ENCODE measurements around the gene ELANE. TPM values are rescaled to one million over a fixed set of nuclear protein-coding genes. Genes with fewer than 3 reads are reported as not detected.
"Not testable (repeated sequence)": the region's sequence is repeated elsewhere in the genome, so short reads cannot be mapped to it uniquely, and the experiment has no call there.

The ELANE gene
- total and polyA plus RNA-seq, 12 donors, result 0.48 to 3.4 (median 1.8) TPM; not detected in 6

DNA sequence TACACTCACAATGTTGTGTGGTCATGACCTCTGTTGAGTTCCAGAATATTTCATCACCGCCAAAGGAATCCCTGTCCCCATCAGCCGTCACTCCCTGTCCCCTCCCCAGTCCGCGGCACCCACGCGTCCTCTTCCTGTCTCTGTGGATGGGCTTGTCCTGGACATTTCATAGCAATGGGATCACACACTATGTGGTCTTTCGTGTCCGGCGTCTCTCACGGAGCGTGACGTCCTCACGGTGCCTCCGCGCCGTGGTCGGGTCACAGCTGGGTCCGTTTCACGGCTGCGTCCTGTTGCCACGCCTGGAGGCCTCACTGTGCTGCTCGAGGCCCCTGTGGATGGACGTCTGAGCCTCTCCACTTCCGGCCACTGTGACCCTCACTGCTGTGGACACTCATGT, 17.9 kb upstream of the ELANE start:
- Histone ChIP-seq H3K27me3 (no peaks in the 10 kb centered on the region), H3K4me3 (no peak overlapping the region), H3K27ac (no peak overlapping the region), H3K36me3 (replicated peaks in 1 of 2) (no peaks in the 10 kb centered on the region), H3K9me3 (replicated peaks in 1 of 3) (no peaks in the 10 kb centered on the region), H3K4me1 (replicated peaks in 1 of 2) (no peaks in the 10 kb centered on the region)
- intact Hi-C loops (cut with DNase I), result no loop called here
- TF ChIP-seq POLR2A (IDR thresholded peaks at IDR 0.05), result no peak
- TF ChIP-seq, protein P1, sequence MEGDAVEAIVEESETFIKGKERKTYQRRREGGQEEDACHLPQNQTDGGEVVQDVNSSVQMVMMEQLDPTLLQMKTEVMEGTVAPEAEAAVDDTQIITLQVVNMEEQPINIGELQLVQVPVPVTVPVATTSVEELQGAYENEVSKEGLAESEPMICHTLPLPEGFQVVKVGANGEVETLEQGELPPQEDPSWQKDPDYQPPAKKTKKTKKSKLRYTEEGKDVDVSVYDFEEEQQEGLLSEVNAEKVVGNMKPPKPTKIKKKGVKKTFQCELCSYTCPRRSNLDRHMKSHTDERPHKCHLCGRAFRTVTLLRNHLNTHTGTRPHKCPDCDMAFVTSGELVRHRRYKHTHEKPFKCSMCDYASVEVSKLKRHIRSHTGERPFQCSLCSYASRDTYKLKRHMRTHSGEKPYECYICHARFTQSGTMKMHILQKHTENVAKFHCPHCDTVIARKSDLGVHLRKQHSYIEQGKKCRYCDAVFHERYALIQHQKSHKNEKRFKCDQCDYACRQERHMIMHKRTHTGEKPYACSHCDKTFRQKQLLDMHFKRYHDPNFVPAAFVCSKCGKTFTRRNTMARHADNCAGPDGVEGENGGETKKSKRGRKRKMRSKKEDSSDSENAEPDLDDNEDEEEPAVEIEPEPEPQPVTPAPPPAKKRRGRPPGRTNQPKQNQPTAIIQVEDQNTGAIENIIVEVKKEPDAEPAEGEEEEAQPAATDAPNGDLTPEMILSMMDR (IDR thresholded peaks at IDR 0.05), result no peak
- no peak for DNase-seq
- WGBS, 4 donors, result 66 to 79% (median 70%) methylated on average over 23 to 24 of the region's 24 CpGs

DNA sequence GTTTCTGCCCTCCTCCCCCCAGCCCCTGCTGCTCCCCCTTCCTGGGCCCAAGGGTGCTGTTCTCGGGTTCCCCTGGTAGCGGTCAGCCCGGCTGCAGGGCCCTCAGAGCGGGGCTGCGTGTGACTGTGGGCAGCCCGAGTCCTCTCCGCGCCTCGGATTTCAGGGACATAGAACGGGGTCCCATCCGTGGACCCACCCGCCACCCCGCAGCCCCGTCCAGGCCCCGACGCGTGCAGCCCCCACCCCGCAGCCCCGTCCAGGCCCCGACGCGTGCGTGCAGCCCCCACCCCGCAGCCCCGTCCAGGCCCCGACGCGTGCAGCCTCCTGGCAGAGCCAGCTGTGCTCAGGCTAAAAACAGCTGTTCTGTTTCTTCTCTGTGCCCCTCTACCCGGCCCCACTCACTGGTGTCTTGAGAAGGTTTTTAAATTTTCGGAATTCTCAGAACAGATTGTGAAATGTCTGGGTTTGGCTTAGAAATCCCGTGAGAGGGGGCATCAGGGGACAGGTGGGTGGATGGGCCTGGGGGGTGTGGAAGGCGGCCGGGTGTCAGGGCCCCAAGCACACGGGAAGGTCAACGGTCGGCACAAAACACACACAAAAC, 16.8 kb upstream of the ELANE start:
- Histone ChIP-seq H3K27ac (no peak overlapping the region), H3K4me1 (replicated peaks in 1 of 2) (no peaks in the 10 kb centered on the region), H3K27me3 (no peaks in the 10 kb centered on the region), H3K4me3 (no peak overlapping the region), H3K9me3 (replicated peaks in 1 of 3) (no peaks in the 10 kb centered on the region), H3K36me3 (replicated peaks in 1 of 2) (no peaks in the 10 kb centered on the region)
- DNase-seq, result no peak
- no peak for TF ChIP-seq POLR2A (IDR thresholded peaks at IDR 0.05)
- intact Hi-C loops (cut with DNase I), result no loop called here
- 36 to 71% (median 62%) methylated on average over 7 to 36 of the region's 36 CpGs for WGBS, 4 donors

DNA sequence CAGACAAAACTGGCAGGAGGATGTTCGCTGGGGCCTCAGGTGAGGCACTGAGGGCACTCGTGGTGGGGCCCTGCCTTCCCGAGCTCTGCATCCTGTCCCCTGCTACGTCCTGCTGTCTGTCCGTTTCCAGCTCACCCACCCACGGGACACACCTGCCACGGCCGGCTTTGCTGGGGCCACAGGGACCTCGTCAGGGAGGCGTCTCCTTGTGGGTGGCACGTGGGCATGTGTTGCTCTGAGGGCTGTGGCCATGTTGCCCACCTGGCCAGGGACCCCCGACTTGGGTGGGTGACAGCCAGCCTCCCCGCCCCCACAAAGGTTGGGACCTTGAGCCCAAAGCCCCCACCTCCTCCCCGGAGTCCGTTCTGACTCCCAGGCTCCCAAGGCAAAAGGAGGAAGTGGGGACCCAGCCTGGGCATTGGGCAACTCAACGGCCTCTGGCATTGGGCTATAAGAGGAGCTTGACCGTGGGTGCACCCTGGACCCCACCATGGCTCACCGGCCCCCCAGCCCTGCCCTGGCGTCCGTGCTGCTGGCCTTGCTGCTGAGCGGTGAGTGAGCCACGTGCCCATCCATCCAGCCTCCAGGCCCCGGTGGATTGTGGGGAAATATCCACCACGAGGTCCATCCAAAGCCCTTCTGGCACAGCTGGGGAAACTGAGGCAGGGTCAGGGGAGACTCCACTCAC, 11.4 kb upstream of the ELANE start, which contains the start of gene PRTN3:
Gene PRTN3 (plus strand): TSS at position 481 of the 688 bp plus-strand sequence. CDS start 10 bp downstream, at position 491.
- no peak for TF ChIP-seq POLR2A (IDR thresholded peaks at IDR 0.05)
- TF ChIP-seq, protein P1 (IDR thresholded peaks at IDR 0.05), result no peak
- 54 to 67% (median 67%) methylated on average over 3 to 24 of the region's 24 CpGs; no CpG with 5 or more reads in 1 of the 4 donors for WGBS, 4 donors
- intact Hi-C loops (cut with DNase I), result no loop called here
- H3K36me3 ChIP-seq (replicated peaks in 1 of 2), result no peaks in the 10 kb centered on the region
- H3K27me3 ChIP-seq, result peaks cover 12% of the 10 kb centered on the region
- no peaks in the 10 kb centered on the region for H3K9me3 ChIP-seq (replicated peaks in 1 of 3)
- no peak within 1 kb of the TSS for H3K4me3 ChIP-seq
- peaks cover 9 to 10% of the 10 kb centered on the region in 2 donors for H3K4me1 ChIP-seq (replicated peaks in 1 of 2)
- DNase-seq, result no peak
- H3K27ac ChIP-seq, result no peak within 1 kb of the TSS

DNA sequence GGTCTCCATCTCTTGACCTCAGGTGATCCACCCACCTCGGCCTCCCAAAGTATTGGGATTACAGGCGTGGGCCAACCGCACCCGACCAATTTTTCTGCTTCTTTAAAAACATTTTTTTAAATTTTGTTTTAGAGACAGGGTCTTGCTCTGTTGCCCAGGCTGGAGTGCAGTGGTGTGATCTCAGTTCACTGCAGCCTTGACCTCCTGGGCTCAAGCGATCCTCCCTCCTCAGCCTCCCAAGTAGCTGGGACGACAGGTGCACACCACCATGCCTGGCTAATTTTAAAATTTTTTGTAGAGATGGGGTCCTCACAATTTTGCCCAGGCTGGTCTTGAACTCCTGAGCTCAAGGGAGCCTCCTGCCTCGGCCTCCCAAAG, 9.3 kb upstream of the ELANE start:
- intact Hi-C loops (cut with DNase I); H3K4me3 ChIP-seq; H3K36me3 ChIP-seq (replicated peaks in 1 of 2); H3K4me1 ChIP-seq (replicated peaks in 1 of 2); H3K27ac ChIP-seq; DNase-seq; H3K9me3 ChIP-seq (replicated peaks in 1 of 3): not testable (repeated sequence)
- WGBS, 4 donors, result 72 to 79% (median 76%) methylated on average over 7 of the region's 7 CpGs
- peaks cover 16% of the 10 kb centered on the region for H3K27me3 ChIP-seq

DNA sequence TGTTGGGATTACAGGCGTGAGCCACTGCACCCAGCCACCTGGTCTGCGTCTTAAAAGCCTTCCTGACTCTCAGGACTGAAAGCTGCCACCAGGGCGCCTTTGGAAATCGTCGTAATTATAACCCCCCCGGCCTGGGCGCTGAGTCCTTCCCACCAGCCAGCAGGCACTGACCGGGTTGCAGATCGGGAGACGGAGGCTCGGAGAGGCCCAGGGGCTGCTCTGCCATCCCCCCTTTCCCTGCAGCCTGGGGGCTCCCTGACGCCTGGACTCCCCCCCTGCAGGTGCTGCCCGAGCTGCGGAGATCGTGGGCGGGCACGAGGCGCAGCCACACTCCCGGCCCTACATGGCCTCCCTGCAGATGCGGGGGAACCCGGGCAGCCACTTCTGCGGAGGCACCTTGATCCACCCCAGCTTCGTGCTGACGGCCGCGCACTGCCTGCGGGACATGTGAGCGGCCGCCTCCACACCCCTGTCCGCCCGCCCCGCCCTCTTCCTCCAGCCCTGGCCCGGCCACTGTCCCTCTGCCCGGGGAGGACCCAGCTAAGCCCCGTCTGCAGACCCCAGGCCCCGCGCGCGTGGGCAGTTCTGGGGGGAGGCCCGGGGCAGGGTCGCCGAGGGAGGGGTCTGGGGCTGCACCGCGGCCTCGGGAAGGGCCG, 8.8 kb upstream of the ELANE start:
- H3K9me3 ChIP-seq (replicated peaks in 1 of 3), result no peaks in the 10 kb centered on the region
- peaks cover 16% of the 10 kb centered on the region for H3K27me3 ChIP-seq
- peak in 2 of 7 donors; percentile 53 to 61 for DNase-seq
- H3K4me1 ChIP-seq (replicated peaks in 1 of 2), result peaks cover 9 to 10% of the 10 kb centered on the region in 2 donors
- WGBS, 4 donors, result 4 to 11% (median 6%) methylated on average over 8 to 46 of the region's 46 CpGs
- H3K36me3 ChIP-seq (replicated peaks in 1 of 2), result no peaks in the 10 kb centered on the region
- TF ChIP-seq, protein P1 (IDR thresholded peaks at IDR 0.05), result no peak
- TF ChIP-seq POLR2A (IDR thresholded peaks at IDR 0.05), result no peak
- no peak overlapping the region for H3K27ac ChIP-seq
- no peak overlapping the region for H3K4me3 ChIP-seq
- intact Hi-C loops (cut with DNase I), result no loop called here

Data from adrenal gland (tissue), 12 donors.